Psoas muscle (tissue), 8 donors: Measurements from ENCODE around the gene SIM1. TPM values are rescaled to one million over a fixed set of nuclear protein-coding genes. Genes with fewer than 3 reads are reported as not detected.

Source experiments
- ATAC-seq, 4 donors: fragments of 200-7000 bp; cut with Tn5 transposase; one replicate each; pipeline ENCODE4 v1.9.1; 2020; ENCODE audit warnings: moderate library complexity in 3 of 4, mild to moderate bottlenecking in 2 of 4
- DNase-seq, 2 donors: peaks; one replicate each; pipeline ENCODE4 v3.0.0-alpha.2; 2020
- H3K27ac ChIP-seq: fragments of 200-600 bp; one replicate; pipeline ENCODE4 v1.8.0; 2022
- H3K27me3 ChIP-seq, 3 donors: fragments of 200-600 bp in 1 of 3; one replicate each; pipeline versions ENCODE4 v1.6.1 to v1.8.0; 2013 to 2022; ENCODE audit warnings: low read length in 2 of 3, mild to moderate bottlenecking in 2 of 3, moderate library complexity in 1 of 3; ENCODE audit not compliant: insufficient read depth in 3 of 3
- H3K36me3 ChIP-seq, 2 donors: fragments of 200-600 bp in 1 of 2; one replicate each; pipeline versions ENCODE4 v1.6.1 to v1.8.0; 2013 to 2022; ENCODE audit warnings: low read depth in 1 of 2, mild to moderate bottlenecking in 1 of 2, moderate library complexity in 1 of 2; ENCODE audit not compliant: insufficient read depth in 1 of 2
- H3K4me1 ChIP-seq: fragments of 200-600 bp; one replicate; pipeline ENCODE4 v1.8.0; 2022
- H3K4me3 ChIP-seq: fragments of 200-600 bp; one replicate; pipeline ENCODE4 v1.8.0; 2022; ENCODE audit warnings: mild to moderate bottlenecking
- H3K9me3 ChIP-seq: fragments of 200-600 bp; one replicate; pipeline ENCODE4 v1.8.0; 2022
- WGBS, 3 donors: extraction: QIAGEN DNeasy Blood & Tissue Kit; methylation state at CpG; one replicate each; pipeline versions ENCODE4 v1.1.6 to v1.1.7; 2013; 5-methylcytosine and 5-hydroxymethylcytosine counted together
- intact Hi-C, 2 donors: fragments of 100-400 bp; cut with DNase I; formaldehyde crosslinking; loops; one replicate each; pipeline versions ENCODE4 v1.11.0 to v1.14.2; 2022
- polyA plus RNA-seq, 3 donors: library from polyadenylated mRNA; stranded (reverse); fragments of 200-250 nt; gene quantifications; one replicate each; pipeline ENCODE4 v1.2.3, GENCODE V29; 2013
- total RNA-seq, 4 donors: library from RNA; stranded (reverse); fragmentation: NEBNext Ultra II Directional in 2 of 4; extraction: Animal tissue kit (Norgen Biotek cat#: 25700) in 2 of 4; gene quantifications; one replicate each; pipeline versions ENCODE4 v1.2.1 to v1.2.4, GENCODE V29; 2021 to 2023
- TF ChIP-seq, protein P1 (sequence below): fragments of 200-600 bp; IDR thresholded peaks from one replicate; pipeline ENCODE4 v1.8.0; 2022; ENCODE audit warnings: antibody characterized with exemption
- donor health status: healthy with polysubstance abuse.
- donor health status: DM: no; HTN: no; CAD: no; lungs with moderate emphysema.
- donor health status: Bipolar disorder and iron deficiency.
- donor health status: healthy.
- donor health status: DM: yes; HTN: yes; CAD: no.
- donor health status: DM: no; HTN: no; CAD: no.
- donor health status: DM: no; HTN: no; CAD: no.
- donor health status: DM: yes; HTN: yes; CAD: no.

Gene SIM1
- total and polyA plus RNA-seq, 7 donors: 0.60 to 14.4 (median 4.7) TPM

DNA sequence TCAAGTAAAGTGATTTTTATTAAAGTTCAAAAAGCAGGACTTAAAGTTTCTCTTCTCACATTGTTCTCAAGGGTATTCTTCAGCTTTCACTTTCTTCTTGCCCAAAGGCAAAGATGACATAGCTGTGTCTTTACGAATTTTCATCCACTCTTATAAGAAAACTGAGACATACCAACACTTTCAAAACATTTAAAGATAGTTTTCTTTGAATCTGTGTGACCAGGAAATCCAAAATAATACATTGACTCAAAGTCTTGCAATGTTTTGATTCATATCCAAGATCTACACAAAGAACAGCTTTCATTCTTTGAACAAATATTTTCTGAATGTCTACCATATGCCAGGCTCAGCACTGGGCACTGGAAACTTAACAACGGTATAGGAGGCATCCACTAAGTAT lies 117.9 kb downstream of the SIM1 start:
- TF ChIP-seq, protein P1, sequence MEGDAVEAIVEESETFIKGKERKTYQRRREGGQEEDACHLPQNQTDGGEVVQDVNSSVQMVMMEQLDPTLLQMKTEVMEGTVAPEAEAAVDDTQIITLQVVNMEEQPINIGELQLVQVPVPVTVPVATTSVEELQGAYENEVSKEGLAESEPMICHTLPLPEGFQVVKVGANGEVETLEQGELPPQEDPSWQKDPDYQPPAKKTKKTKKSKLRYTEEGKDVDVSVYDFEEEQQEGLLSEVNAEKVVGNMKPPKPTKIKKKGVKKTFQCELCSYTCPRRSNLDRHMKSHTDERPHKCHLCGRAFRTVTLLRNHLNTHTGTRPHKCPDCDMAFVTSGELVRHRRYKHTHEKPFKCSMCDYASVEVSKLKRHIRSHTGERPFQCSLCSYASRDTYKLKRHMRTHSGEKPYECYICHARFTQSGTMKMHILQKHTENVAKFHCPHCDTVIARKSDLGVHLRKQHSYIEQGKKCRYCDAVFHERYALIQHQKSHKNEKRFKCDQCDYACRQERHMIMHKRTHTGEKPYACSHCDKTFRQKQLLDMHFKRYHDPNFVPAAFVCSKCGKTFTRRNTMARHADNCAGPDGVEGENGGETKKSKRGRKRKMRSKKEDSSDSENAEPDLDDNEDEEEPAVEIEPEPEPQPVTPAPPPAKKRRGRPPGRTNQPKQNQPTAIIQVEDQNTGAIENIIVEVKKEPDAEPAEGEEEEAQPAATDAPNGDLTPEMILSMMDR: no peak
- peaks cover 20% of the 10 kb centered on the region for H3K4me1 ChIP-seq
- WGBS, 3 donors: 47 to 59% (median 51%) methylated on average over 2 of the region's 2 CpGs
- H3K9me3 ChIP-seq: no peaks in the 10 kb centered on the region
- DNase-seq: no peak
- intact Hi-C loops: no loop called here
- H3K27ac ChIP-seq: no peak overlapping the region
- no peak for ATAC-seq
- H3K4me3 ChIP-seq: no peak overlapping the region
- H3K27me3 ChIP-seq: no peaks in the 10 kb centered on the region
- H3K36me3 ChIP-seq: no peaks in the 10 kb centered on the region

DNA sequence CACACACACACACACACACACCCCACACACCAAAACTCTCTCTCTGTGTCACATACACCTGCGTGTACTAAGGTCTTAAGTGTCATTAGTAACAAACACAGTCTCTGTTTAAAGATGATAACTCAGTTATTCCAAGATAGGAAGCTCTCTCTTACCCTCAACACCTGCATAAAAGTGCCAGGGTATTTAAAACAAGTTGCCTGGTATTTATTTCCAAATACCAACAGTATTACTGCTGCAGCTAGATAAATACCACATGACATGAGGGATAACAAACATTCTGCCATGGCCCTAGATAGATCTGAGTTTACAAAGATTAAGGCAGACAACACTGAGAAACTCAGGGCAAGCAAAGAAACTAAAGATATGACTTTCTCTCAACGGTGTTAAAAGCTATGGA lies 118.5 kb downstream of the SIM1 start:
- TF ChIP-seq, protein P1: no peak
- Histone ChIP-seq H3K9me3 (no peaks in the 10 kb centered on the region), H3K27me3 (no peaks in the 10 kb centered on the region), H3K4me1 (peaks cover 20% of the 10 kb centered on the region), H3K36me3 (no peaks in the 10 kb centered on the region), H3K27ac (no peak overlapping the region), H3K4me3 (no peak overlapping the region)
- intact Hi-C loops: no loop called here
- 33 to 53% (median 37%) methylated on average over 2 of the region's 2 CpGs for WGBS, 3 donors
- DNase-seq: no peak
- no peak for ATAC-seq

DNA sequence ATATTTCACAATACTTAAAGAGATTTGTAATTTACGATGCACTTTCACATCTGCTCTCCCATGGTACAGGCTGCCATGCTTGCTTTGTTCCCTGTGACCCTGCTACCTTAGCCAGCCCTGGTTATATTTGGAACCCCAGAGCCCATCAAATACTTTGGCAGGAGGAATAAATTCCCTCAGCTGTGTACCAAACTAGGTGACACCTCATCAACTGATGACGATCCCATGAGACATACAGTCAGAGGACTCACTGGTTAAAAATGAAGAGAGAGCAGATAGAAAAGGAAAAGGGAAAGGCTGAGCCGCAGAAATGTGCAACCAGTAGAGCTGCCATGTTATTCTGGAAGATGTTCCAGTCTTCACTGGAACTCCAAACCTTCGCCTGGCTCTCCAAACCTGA lies 120.0 kb downstream of the SIM1 start:
- H3K36me3 ChIP-seq: no peaks in the 10 kb centered on the region
- 26 to 32% (median 29%) methylated on average over 4 of the region's 4 CpGs for WGBS, 3 donors
- TF ChIP-seq, protein P1: no peak
- no peaks in the 10 kb centered on the region for H3K27me3 ChIP-seq
- peak; percentile 48 to 92 (median 84) for ATAC-seq
- peaks cover 20% of the 10 kb centered on the region for H3K4me1 ChIP-seq
- H3K27ac ChIP-seq: peak overlapping the region; percentile 58
- H3K9me3 ChIP-seq: no peaks in the 10 kb centered on the region
- no peak overlapping the region for H3K4me3 ChIP-seq
- DNase-seq: no peak
- intact Hi-C loops: no loop called here

DNA sequence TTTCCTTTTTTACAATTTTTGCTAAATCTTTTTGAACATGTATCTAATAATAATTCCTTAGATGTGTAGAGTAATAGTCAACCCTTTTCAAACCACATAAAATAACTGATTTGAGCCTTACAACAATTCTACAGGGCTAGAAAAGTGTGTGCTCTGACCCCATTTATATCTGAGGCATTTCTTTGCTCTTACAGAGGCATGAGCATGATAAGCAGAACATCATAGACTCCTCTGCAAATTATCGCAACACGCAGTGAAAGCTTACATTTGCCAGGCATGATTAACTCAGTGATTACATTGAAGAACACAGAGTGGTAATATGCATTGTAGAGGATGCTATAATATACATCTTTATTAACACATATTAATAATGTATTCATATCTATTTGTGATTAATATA lies 120.4 kb downstream of the SIM1 start:
- Histone ChIP-seq H3K4me1 (peaks cover 20% of the 10 kb centered on the region), H3K4me3 (no peak overlapping the region), H3K9me3 (no peaks in the 10 kb centered on the region), H3K27ac (peak overlapping the region; percentile 58), H3K36me3 (no peaks in the 10 kb centered on the region), H3K27me3 (no peaks in the 10 kb centered on the region)
- intact Hi-C loops: no loop called here
- DNase-seq (no peak), ATAC-seq (peak in 1 of 4 donors; percentile 32)
- TF ChIP-seq, protein P1: no peak
- WGBS, 3 donors: 33 to 56% (median 36%) methylated on average over 2 of the region's 2 CpGs
